OCI-LY7 (cell line): ENCODE measurements around the gene PCDHB8.
"Not testable (repeated sequence)": the region's sequence is repeated elsewhere in the genome, so short reads cannot be mapped to it uniquely, and the experiment has no call there.

Experiments used
- CTCF ChIP-seq: fragments of 200-600 bp; sonication (generic); conservative IDR thresholded peaks from 2 replicates; pipeline ENCODE4 v1.5.1; 2014; ENCODE audit warnings: mild to moderate bottlenecking, antibody characterized with exemption, low read length, moderate library complexity, mixed read lengths
- EZH2phosphoT487 ChIP-seq: fragments of 200-600 bp; sonication (generic); IDR thresholded peaks from 2 replicates; pipeline ENCODE4 v1.6.1; 2018; ENCODE audit warnings: low read depth, borderline replicate concordance, mild to moderate bottlenecking, mixed run types, antibody characterized with exemption, low read length, moderate library complexity, mixed read lengths

- TF ChIP-seq CTCF, EZH2phosphoT487: not testable (repeated sequence)
These were observed 37.0 kb downstream of the PCDHB8 start for GRCh38 chr5:141214583-141214982.
